Aorta (tissue), 4 donors: ENCODE measurements around the gene FAT2. TPM values are rescaled to one million over a fixed set of nuclear protein-coding genes. Genes with fewer than 3 reads are reported as not detected.

Source experiments
- polyA plus RNA-seq, 2 donors: library from polyadenylated mRNA; stranded (reverse); fragments of 200-250 nt; gene quantifications; one replicate each; pipeline ENCODE4 v1.2.3, GENCODE V29; 2013
- total RNA-seq, 2 donors: library from RNA; stranded (reverse); fragmentation: NEBNext Ultra II Directional; extraction: Animal tissue kit (Norgen Biotek cat#: 25700); gene quantifications; one replicate each; pipeline ENCODE4 v1.2.1, GENCODE V29; 2021
- donor health status: healthy with polysubstance abuse.
- donor health status: Bipolar disorder and iron deficiency.
- donor health status: DM: no; HTN: no; CAD: no.
- donor health status: DM: yes; HTN: yes; CAD: no.

FAT2 gene
- total and polyA plus RNA-seq, 4 donors = 0.15 TPM; not detected in 3

Other genes with a start within 250 kb of the FAT2 start
- not detected for gene SLC36A2, start 243.8 kb downstream of the FAT2 start, total RNA-seq
- not detected for gene SLC36A2, start 243.8 kb downstream of the FAT2 start, polyA plus RNA-seq
- gene SLC36A1, start 143.7 kb downstream of the FAT2 start, total RNA-seq = 10 to 100 TPM; 13.6 to 19.0 TPM
- 1 to 10 TPM; 3.3 to 9.0 TPM for gene SLC36A1, start 143.7 kb downstream of the FAT2 start, polyA plus RNA-seq
- gene SPARC, start 95.6 kb upstream of the FAT2 start, total RNA-seq = 1,000 to 10,000 TPM; 2,087 to 2,608 TPM
- 1,000 to 10,000 TPM; 1,151 to 1,861 TPM for gene SPARC, start 95.6 kb upstream of the FAT2 start, polyA plus RNA-seq
- 10 to 100 TPM; 61.7 to 64.7 TPM for gene ATOX1, start 167.3 kb upstream of the FAT2 start, total RNA-seq
- gene ATOX1, start 167.3 kb upstream of the FAT2 start, polyA plus RNA-seq = 100 to 1,000 TPM; 168 to 210 TPM
- gene G3BP1, start 180.6 kb upstream of the FAT2 start, total RNA-seq = 100 to 1,000 TPM; 120 to 140 TPM
- gene G3BP1, start 180.6 kb upstream of the FAT2 start, polyA plus RNA-seq = 10 to 100 TPM; 18.7 to 19.0 TPM